Large intestine (tissue), 3 donors: ENCODE results near the gene MICAL1. TPM values are rescaled to one million over a fixed set of nuclear protein-coding genes. Genes with fewer than 3 reads are reported as not detected.

ENCODE experiments used
- DNase-seq, 2 donors: peaks; one replicate each; pipeline versions ENCODE4 v3.0.0 to v3.0.0-alpha.2; 2013
- H3K27ac ChIP-seq: one replicate; pipeline ENCODE4 v1.5.1; 2013; ENCODE audit warnings: low read length
- H3K27me3 ChIP-seq: 2 replicates; pipeline ENCODE4 v1.6.1; 2013; ENCODE audit warnings: low read length; ENCODE audit not compliant: control insufficient read depth, insufficient read depth
- H3K36me3 ChIP-seq: 2 replicates; pipeline ENCODE4 v1.6.1; 2013; ENCODE audit warnings: low read length; ENCODE audit not compliant: control insufficient read depth, insufficient read depth
- H3K4me1 ChIP-seq: one replicate; pipeline ENCODE4 v1.6.1; 2013; ENCODE audit warnings: low read length; ENCODE audit not compliant: control insufficient read depth, insufficient read depth
- H3K4me3 ChIP-seq: one replicate; pipeline ENCODE4 v1.5.1; 2013; ENCODE audit warnings: low read length
- H3K9me3 ChIP-seq: one replicate; pipeline ENCODE4 v1.6.1; 2013; ENCODE audit warnings: mild to moderate bottlenecking, low read depth, low read length, moderate library complexity; ENCODE audit not compliant: control insufficient read depth
- WGBS: methylation state at CpG from one replicate; pipeline ENCODE4 v1.1.5; 2013; ENCODE audit warnings: low lambda C conversion rate; ENCODE audit not compliant: insufficient coverage; 5-methylcytosine and 5-hydroxymethylcytosine counted together
- polyA plus RNA-seq: library from polyadenylated mRNA; unstranded; fragments of 120-200 nt; gene quantifications from one replicate; pipeline ENCODE4 v1.2.1, GENCODE V29; 2013

MICAL1 gene
- polyA plus RNA-seq, 1 donor = 170 TPM

- Histone ChIP-seq H3K27me3 (no peaks in the 10 kb centered on the region), H3K4me3 (no peak overlapping the region), H3K27ac (no peak overlapping the region), H3K4me1 (peaks cover 27% of the 10 kb centered on the region), H3K36me3 (peaks cover 56% of the 10 kb centered on the region), H3K9me3 (peaks cover 2% of the 10 kb centered on the region)
- no CpG with 5 or more reads among the region's 2 CpGs for WGBS
- no peak for DNase-seq
Observed at GRCh38 chr6:109477184-109477583, 21.6 kb upstream of the MICAL1 start.

DNA sequence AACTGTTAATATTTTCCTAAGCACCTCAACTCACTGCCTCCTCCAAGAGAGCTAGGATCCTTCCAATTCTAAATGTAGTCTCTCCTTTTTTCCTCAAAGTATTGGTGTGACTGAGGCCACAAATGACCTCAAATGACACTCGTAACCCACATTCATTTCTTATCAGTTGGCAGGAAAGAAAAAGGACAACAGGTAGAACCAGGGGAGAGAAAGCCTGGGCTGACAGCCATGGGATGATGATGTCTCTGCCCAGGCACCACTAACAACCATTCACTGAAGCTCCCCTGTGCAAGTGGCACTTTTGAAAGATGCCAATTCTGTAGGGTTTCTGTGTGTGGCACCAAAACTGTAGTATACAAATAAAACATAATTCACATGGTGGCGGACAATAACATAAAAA, 20.1 kb upstream of the MICAL1 start:
- H3K4me1 ChIP-seq = peaks cover 17% of the 10 kb centered on the region
- H3K9me3 ChIP-seq = no peaks in the 10 kb centered on the region
- peaks cover 60% of the 10 kb centered on the region for H3K36me3 ChIP-seq
- 100% methylated on average over 1 of the region's 2 CpGs for WGBS
- no peak for DNase-seq
- no peak overlapping the region for H3K4me3 ChIP-seq
- H3K27me3 ChIP-seq = no peaks in the 10 kb centered on the region
- H3K27ac ChIP-seq = no peak overlapping the region

- 100% methylated on average over 1 of the region's 4 CpGs for WGBS
- peaks cover 11% of the 10 kb centered on the region for H3K4me1 ChIP-seq
- no peak for DNase-seq
- H3K36me3 ChIP-seq = peaks cover 60% of the 10 kb centered on the region
- no peaks in the 10 kb centered on the region for H3K9me3 ChIP-seq
- H3K27ac ChIP-seq = no peak overlapping the region
- H3K4me3 ChIP-seq = no peak overlapping the region
- no peaks in the 10 kb centered on the region for H3K27me3 ChIP-seq
Observed at GRCh38 chr6:109474995-109475394, 19.4 kb upstream of the MICAL1 start.

GRCh38 chr6:109473120-109473519, 17.5 kb upstream of the MICAL1 start:
- no peaks in the 10 kb centered on the region for H3K9me3 ChIP-seq
- no peak for DNase-seq
- no peak overlapping the region for H3K27ac ChIP-seq
- H3K4me3 ChIP-seq = no peak overlapping the region
- H3K27me3 ChIP-seq = no peaks in the 10 kb centered on the region
- no CpG with 5 or more reads among the region's 3 CpGs for WGBS
- H3K36me3 ChIP-seq = peaks cover 71% of the 10 kb centered on the region
- H3K4me1 ChIP-seq = peaks cover 9% of the 10 kb centered on the region

DNA sequence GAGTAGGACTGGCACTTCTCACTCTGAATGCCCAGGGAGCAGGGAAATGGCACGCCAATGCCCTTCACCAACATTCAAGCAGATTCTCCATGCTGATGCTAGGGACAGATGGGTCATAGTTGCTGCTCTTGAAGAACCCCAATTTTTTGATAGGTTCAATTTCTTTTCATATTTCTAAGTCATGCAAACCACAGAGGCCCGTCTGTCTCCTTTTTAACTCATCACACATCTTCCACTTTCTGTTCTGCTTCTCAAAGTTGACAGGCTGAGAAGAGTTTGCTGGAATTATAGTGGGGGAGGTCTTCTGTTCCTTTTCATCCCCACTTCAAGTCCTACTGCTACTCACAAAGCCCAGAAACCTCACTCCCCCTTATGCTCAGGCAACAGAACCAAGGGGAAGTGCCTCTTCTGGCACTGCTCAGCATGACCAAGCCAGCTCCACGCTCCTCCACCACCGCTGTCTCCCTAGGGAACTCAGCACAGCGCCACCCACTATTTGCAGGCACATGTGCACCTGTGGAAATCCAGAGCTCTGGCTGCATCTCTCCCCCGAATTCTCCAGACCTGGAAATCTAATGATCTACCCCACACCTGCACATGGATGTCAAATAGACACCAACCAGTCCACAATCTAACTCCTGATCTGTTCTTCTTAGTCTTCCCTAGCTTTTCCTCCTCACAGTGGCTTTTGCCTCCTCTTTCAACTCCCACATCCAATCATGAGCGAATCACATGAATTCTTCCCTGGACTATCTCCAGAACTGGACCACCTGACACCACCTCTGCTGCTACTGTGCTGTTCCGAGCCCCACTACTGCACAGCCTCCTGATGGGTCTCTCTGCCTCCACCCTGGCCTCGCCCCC, 16.8 kb upstream of the MICAL1 start:
- peaks cover 77% of the 10 kb centered on the region for H3K36me3 ChIP-seq
- no peaks in the 10 kb centered on the region for H3K27me3 ChIP-seq
- H3K4me3 ChIP-seq = no peak overlapping the region
- no peaks in the 10 kb centered on the region for H3K9me3 ChIP-seq
- DNase-seq = no peak
- 80% methylated on average over 1 of the region's 9 CpGs for WGBS
- peaks cover 2% of the 10 kb centered on the region for H3K4me1 ChIP-seq
- H3K27ac ChIP-seq = no peak overlapping the region

- H3K27ac ChIP-seq = no peak overlapping the region
- peaks cover 1% of the 10 kb centered on the region for H3K4me1 ChIP-seq
- H3K4me3 ChIP-seq = no peak overlapping the region
- H3K9me3 ChIP-seq = no peaks in the 10 kb centered on the region
- no CpG with 5 or more reads among the region's 5 CpGs for WGBS
- no peak for DNase-seq
- H3K36me3 ChIP-seq = peaks cover 74% of the 10 kb centered on the region
- no peaks in the 10 kb centered on the region for H3K27me3 ChIP-seq
Observed at GRCh38 chr6:109471105-109471810, 15.7 kb upstream of the MICAL1 start.

DNA sequence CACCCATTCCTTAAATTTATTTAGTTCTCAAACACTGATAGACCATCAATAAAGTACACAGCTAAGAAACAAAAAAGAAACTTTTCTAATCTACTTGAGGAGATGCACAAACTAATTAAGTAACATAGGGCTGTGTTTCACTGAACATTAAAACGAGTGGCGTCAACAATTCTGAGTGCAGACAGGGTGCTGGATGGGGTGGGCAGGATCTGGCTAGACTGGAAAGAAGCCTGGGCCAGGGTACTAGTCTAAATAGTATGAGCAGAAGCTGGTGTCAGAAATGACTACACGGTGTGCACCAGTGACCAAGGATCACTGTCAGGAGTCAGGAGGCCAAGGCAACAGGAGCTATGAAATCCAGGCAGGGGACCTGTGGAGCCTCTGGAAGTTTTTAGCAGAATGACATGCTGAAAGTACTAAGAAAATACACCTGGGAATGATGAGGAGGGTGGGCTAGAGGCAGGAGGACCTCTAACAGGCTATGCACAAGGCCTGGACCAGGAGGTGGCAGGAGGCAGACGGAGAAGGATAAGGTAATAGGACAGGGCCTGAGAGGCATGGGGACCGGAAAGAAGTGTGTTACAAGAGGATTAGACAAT, 14.1 kb upstream of the MICAL1 start:
- H3K36me3 ChIP-seq = peaks cover 78% of the 10 kb centered on the region
- H3K27ac ChIP-seq = no peak overlapping the region
- H3K4me1 ChIP-seq = peaks cover 6% of the 10 kb centered on the region
- no peak overlapping the region for H3K4me3 ChIP-seq
- no peak for DNase-seq
- WGBS = 88% methylated on average over 1 of the region's 5 CpGs
- no peaks in the 10 kb centered on the region for H3K9me3 ChIP-seq
- H3K27me3 ChIP-seq = no peaks in the 10 kb centered on the region

GRCh38 chr6:109467696-109468095, 12.1 kb upstream of the MICAL1 start:
- Histone ChIP-seq H3K4me1 (peaks cover 6% of the 10 kb centered on the region), H3K4me3 (no peak overlapping the region), H3K36me3 (peaks cover 63% of the 10 kb centered on the region), H3K9me3 (no peaks in the 10 kb centered on the region), H3K27ac (no peak overlapping the region), H3K27me3 (no peaks in the 10 kb centered on the region)
- WGBS = no CpG with 5 or more reads among the region's 6 CpGs
- DNase-seq = no peak

- Histone ChIP-seq H3K27ac (peak overlapping the region; percentile 71), H3K4me1 (peaks cover 6% of the 10 kb centered on the region), H3K27me3 (no peaks in the 10 kb centered on the region), H3K36me3 (peaks cover 54% of the 10 kb centered on the region), H3K9me3 (no peaks in the 10 kb centered on the region), H3K4me3 (no peak overlapping the region)
- no CpG with 5 or more reads among the region's 7 CpGs for WGBS
- DNase-seq = peak; percentile 49 to 68
Observed at GRCh38 chr6:109466212-109466923, 10.8 kb upstream of the MICAL1 start.

GRCh38 chr6:109465772-109466171, 10.2 kb upstream of the MICAL1 start:
- H3K36me3 ChIP-seq = peaks cover 50% of the 10 kb centered on the region
- no CpG with 5 or more reads among the region's 7 CpGs for WGBS
- DNase-seq = peak in 1 of 2 donors; percentile 63
- no peaks in the 10 kb centered on the region for H3K27me3 ChIP-seq
- no peak overlapping the region for H3K4me3 ChIP-seq
- no peaks in the 10 kb centered on the region for H3K9me3 ChIP-seq
- H3K4me1 ChIP-seq = peaks cover 6% of the 10 kb centered on the region
- peak overlapping the region; percentile 71 for H3K27ac ChIP-seq
